ENCODE results near the gene CTAG1B.
"Not testable (repeated sequence)": the region's sequence is repeated elsewhere in the genome, so short reads cannot be mapped to it uniquely, and the experiment has no call there.

CTAG1B gene

GRCh38 chrX:154619182-154619581, at the start of gene CTAG1B:
Gene CTAG1B, minus strand, starts transcription at chrX:154619282. Its CDS starts 64 bp downstream, at chrX:154619218.
- H3K4me3 ChIP-seq (ENCODE audit: low read depth, low read length) = not testable (repeated sequence)

- TF ChIP-seq CTCF (IDR thresholded peaks at IDR 0.05; ENCODE audit: borderline replicate concordance, insufficient read depth, low read depth, low read length) = no peak
- no peak overlapping the region for H3K4me3 ChIP-seq (ENCODE audit: low read depth, low read length)
These were observed 42.8 kb upstream of the CTAG1B start for GRCh38 chrX:154661899-154662298.

- H3K4me3 ChIP-seq (ENCODE audit: low read depth, low read length) = no peak overlapping the region
- TF ChIP-seq CTCF (IDR thresholded peaks at IDR 0.05; ENCODE audit: borderline replicate concordance, insufficient read depth, low read depth, low read length) = no peak
These were observed 42.1 kb upstream of the CTAG1B start for GRCh38 chrX:154661170-154661569.

- no peak overlapping the region for H3K4me3 ChIP-seq (ENCODE audit: low read depth, low read length)
- TF ChIP-seq CTCF (IDR thresholded peaks at IDR 0.05; ENCODE audit: borderline replicate concordance, insufficient read depth, low read depth, low read length) = no peak
These were observed 41.5 kb upstream of the CTAG1B start for GRCh38 chrX:154660541-154660940.

GRCh38 chrX:154658957-154659356, 39.9 kb upstream of the CTAG1B start:
- TF ChIP-seq CTCF (IDR thresholded peaks at IDR 0.05; ENCODE audit: borderline replicate concordance, insufficient read depth, low read depth, low read length) = no peak

GRCh38 chrX:154658187-154658586, 39.1 kb upstream of the CTAG1B start:
- TF ChIP-seq CTCF (IDR thresholded peaks at IDR 0.05; ENCODE audit: borderline replicate concordance, insufficient read depth, low read depth, low read length) = no peak
- no peak overlapping the region for H3K4me3 ChIP-seq (ENCODE audit: low read depth, low read length)

More at GRCh38 chrX:154658957-154659356, 39.9 kb upstream of the CTAG1B start:
- no peak overlapping the region for H3K4me3 ChIP-seq (ENCODE audit: low read depth, low read length)

- TF ChIP-seq CTCF (IDR thresholded peaks at IDR 0.05; ENCODE audit: borderline replicate concordance, insufficient read depth, low read depth, low read length) = no peak
- H3K4me3 ChIP-seq (ENCODE audit: low read depth, low read length) = no peak overlapping the region
These were observed 38.2 kb upstream of the CTAG1B start for GRCh38 chrX:154657226-154657805.
